ENCODE results near the gene RBM23.
A peak's percentile ranks its signal among the peaks of the same experiment; 100 is the strongest.
"Not testable (repeated sequence)": the region's sequence is repeated elsewhere in the genome, so short reads cannot be mapped to it uniquely, and the experiment has no call there.

RBM23 gene

DNA sequence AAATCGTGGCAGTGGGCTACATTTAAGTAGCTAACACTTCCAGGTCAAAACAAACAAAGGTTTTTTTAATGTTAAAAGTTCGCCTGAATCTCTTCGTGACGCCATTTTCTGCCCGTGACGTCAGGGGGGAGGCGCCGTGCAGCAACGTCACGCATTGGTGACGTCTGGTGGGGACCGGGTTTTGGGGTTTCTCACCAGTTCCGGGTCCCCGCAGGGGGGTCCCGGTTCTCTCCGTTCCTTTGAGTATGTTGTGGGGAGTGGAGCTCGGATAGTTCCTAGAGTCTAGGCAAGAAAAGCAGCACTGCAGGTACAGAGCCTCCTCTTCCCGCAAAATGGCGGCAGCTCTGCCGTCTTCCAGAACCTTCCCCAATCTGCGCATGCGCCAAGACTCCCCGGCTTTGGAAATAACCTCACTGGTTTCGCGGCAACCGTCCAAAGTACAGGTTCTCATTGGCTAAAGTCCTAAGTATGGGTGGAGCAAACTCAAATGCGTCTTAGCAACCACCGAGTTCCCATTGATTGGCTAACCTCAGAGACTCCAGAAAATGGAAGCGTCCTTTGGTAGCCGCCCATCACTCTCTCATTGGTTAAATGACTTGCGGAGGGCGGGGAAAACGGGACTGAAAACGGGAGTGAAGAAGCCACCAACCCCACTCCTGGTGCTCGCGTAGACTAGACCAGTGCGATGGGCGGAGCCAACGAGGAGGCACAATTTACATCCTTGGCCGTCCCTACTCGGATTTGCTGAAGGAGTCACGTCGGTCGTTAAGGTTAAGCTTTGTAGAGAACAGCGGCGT, at the start of gene RBM23:
Gene RBM23 (minus strand): TSS at position 346 of the 797 bp plus-strand sequence.
- no peak within 1 kb of the TSS for H3K27ac ChIP-seq (ENCODE audit: low read length)
- peak within 1 kb of the TSS; percentile 61; the same call in 1 of the 2 replicates for H3K4me3 ChIP-seq (ENCODE audit: low read length)
- no peaks in the 10 kb centered on the region for H3K9me3 ChIP-seq (ENCODE audit: control insufficient read depth, insufficient read depth, low read length)
- no CpG with 5 or more reads among the region's 46 CpGs for WGBS (ENCODE audit: insufficient coverage, insufficient read length)
- peak; percentile 99 for DNase-seq (ENCODE audit: low read depth, low spot score)
- peaks cover 22% of the 10 kb centered on the region for H3K36me3 ChIP-seq (ENCODE audit: control insufficient read depth, insufficient read depth, low read length)
- H3K27me3 ChIP-seq (ENCODE audit: control insufficient read depth, insufficient read depth, low read length), result no peaks in the 10 kb centered on the region
- no peaks in the 10 kb centered on the region for H3K4me1 ChIP-seq (ENCODE audit: control insufficient read depth, insufficient read depth, low read length)

DNA sequence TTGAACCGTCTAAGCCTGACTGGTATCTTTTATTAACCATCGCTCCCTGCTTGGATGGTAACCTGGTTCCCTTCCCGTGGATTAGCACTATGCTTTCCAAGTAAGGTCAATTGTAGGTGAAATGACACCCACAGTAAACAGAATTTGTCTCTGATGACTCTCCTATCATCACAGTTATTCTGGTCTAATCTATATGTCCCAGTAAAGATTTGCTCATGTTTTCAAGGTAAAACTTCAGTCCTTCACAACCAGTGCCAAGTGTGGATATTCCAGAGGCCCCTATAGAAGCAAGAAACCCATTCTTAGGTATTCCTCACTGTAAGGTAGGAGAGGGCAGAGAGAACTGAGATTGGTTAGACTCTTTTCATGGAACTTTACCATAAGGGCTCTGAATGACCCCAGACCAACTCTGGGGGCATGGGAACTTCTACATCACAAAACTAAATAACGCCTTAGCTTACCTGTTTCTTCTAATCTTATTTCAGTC, 47.9 kb upstream of the RBM23 start:
- no CpG with 5 or more reads among the region's 4 CpGs for WGBS (ENCODE audit: insufficient coverage, insufficient read length)
- peaks cover 2% of the 10 kb centered on the region; the same call in 1 of the 2 replicates for H3K36me3 ChIP-seq (ENCODE audit: control insufficient read depth, insufficient read depth, low read length)
- H3K27me3 ChIP-seq (ENCODE audit: control insufficient read depth, insufficient read depth, low read length), result no peaks in the 10 kb centered on the region
- no peaks in the 10 kb centered on the region for H3K9me3 ChIP-seq (ENCODE audit: control insufficient read depth, insufficient read depth, low read length)
- no peaks in the 10 kb centered on the region for H3K4me1 ChIP-seq (ENCODE audit: control insufficient read depth, insufficient read depth, low read length)
- DNase-seq (ENCODE audit: low read depth, low spot score), result no peak
- H3K4me3 ChIP-seq (ENCODE audit: low read length), result no peak overlapping the region
- no peak overlapping the region for H3K27ac ChIP-seq (ENCODE audit: low read length)

DNA sequence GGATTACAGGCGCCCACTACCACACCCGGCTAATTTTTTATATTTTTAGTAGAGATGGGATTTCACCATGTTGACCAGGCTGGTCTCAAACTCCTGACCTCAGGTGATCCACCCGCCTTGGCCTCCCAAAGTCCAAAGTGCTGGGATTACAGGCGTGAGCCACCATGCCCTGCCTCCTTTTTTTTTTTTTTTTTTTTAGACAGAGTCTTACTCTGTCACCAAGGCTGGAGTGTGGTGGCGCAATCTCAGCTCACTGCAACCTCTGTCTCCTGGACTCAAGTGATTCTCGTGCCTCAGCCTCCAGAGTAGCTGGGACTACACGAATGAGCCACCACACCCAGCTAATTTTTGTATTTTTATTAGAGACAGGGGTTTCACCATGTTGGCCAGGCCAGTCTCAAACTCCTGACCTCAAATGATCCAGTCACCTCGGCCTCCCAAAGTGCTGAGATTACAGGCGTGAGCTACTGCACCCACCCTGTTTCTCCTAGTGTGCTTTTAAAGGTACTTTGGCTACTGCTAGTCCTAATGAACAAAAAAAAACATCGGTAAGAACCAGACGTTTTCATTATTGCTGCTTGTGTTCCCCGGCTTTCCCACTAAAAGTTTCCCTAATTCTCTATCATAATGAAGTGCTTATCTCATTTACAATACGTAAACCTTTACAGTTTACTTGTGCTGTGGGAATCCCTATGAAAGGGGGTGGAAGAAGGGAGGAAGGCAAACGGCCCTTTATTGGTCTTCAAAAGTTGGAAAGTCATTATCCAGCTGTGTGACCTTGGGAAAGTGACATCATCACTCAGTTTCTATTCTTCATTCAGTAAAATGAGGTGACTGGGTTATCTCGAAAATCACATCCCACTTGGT, 47.2 kb upstream of the RBM23 start:
- H3K4me1 ChIP-seq (ENCODE audit: control insufficient read depth, insufficient read depth, low read length); H3K36me3 ChIP-seq (ENCODE audit: control insufficient read depth, insufficient read depth, low read length); H3K27ac ChIP-seq (ENCODE audit: low read length); H3K4me3 ChIP-seq (ENCODE audit: low read length); H3K27me3 ChIP-seq (ENCODE audit: control insufficient read depth, insufficient read depth, low read length); DNase-seq (ENCODE audit: low read depth, low spot score); H3K9me3 ChIP-seq (ENCODE audit: control insufficient read depth, insufficient read depth, low read length): not testable (repeated sequence)
- WGBS (ENCODE audit: insufficient coverage, insufficient read length), result 100% methylated on average over 1 of the region's 15 CpGs

DNA sequence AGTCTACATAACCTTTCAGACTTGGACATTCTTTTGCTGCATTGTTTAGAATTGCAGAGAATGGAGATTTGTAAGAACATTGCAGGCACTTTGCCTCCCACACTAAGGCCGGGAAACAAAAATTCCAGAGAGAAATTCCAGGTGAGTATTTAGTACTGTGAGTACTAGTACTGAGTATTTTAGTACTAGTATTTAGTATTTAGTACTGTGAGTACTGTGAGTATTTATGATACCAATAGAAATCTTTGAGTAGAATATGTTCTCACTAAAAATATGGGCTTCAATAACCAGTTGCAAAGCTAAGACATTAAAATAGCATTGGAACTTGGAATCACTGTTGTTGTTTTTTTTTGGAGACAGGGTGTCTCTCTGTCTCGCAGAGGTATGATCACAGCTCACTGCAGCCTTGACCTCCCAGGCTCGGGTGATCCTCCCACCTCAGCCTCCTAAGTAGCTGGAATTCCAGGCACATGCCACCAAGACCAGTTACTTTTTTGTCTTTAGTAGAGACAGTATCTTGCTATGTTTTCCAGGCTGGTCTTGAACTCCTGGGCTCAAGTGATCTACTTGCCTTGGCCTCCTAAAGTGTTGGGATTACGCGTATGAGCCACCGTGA, 43.2 kb upstream of the RBM23 start:
- Histone ChIP-seq H3K27ac (ENCODE audit: low read length) (no peak overlapping the region), H3K36me3 (ENCODE audit: control insufficient read depth, insufficient read depth, low read length) (no peaks in the 10 kb centered on the region), H3K9me3 (ENCODE audit: control insufficient read depth, insufficient read depth, low read length) (no peaks in the 10 kb centered on the region), H3K4me3 (ENCODE audit: low read length) (no peak overlapping the region), H3K4me1 (ENCODE audit: control insufficient read depth, insufficient read depth, low read length) (no peaks in the 10 kb centered on the region), H3K27me3 (ENCODE audit: control insufficient read depth, insufficient read depth, low read length) (no peaks in the 10 kb centered on the region)
- DNase-seq (ENCODE audit: low read depth, low spot score), result no peak
- no CpG with 5 or more reads among the region's 6 CpGs for WGBS (ENCODE audit: insufficient coverage, insufficient read length)

DNA sequence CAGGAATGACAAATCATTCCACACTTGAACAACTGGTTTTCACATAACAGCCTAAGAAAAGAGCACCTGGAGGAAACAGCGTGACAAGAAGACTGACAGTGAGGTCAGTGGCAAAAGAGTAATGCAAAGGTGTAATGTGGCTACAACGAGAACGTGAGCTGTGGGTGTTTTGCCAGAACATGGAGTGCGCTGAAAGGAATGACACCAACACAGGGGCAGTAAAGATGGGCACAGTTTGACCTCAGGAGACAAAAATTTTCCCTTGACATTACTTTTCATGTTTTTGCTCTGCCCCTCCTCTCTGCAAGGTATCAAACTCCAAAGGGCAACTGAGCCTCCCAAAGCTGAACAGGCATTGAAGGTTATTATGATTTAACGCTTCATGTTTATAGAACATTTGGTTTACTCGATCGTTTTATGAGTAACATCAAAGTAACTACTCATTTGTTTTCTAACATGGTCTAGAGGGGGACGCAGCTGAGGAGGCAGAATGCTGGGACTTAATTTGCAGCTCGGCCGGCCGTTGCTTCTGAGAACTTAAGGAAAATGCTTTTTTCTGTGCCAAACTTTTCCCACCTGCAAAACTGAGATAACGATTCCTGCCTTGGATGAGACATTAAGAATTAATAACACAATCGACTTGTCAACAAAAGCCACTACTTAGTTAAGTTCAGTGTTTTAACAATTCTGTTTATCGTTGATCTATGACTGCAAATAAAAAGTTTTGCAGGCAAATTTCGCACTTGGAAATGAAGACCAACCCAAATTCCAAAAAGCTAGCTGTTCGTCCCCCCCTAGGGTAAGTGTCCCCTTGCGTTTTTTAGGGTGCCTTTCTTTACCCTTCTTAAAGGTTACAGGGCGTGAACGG, 37.0 kb upstream of the RBM23 start:
- Histone ChIP-seq H3K36me3 (ENCODE audit: control insufficient read depth, insufficient read depth, low read length) (no peaks in the 10 kb centered on the region; the same call in 1 of the 2 replicates), H3K4me3 (ENCODE audit: low read length) (peak overlapping the region; percentile 67; the same call in 1 of the 2 replicates), H3K27me3 (ENCODE audit: control insufficient read depth, insufficient read depth, low read length) (no peaks in the 10 kb centered on the region), H3K27ac (ENCODE audit: low read length) (no peak overlapping the region), H3K9me3 (ENCODE audit: control insufficient read depth, insufficient read depth, low read length) (no peaks in the 10 kb centered on the region), H3K4me1 (ENCODE audit: control insufficient read depth, insufficient read depth, low read length) (no peaks in the 10 kb centered on the region)
- DNase-seq (ENCODE audit: low read depth, low spot score), result no peak
- WGBS (ENCODE audit: insufficient coverage, insufficient read length), result no CpG with 5 or more reads among the region's 19 CpGs

DNA sequence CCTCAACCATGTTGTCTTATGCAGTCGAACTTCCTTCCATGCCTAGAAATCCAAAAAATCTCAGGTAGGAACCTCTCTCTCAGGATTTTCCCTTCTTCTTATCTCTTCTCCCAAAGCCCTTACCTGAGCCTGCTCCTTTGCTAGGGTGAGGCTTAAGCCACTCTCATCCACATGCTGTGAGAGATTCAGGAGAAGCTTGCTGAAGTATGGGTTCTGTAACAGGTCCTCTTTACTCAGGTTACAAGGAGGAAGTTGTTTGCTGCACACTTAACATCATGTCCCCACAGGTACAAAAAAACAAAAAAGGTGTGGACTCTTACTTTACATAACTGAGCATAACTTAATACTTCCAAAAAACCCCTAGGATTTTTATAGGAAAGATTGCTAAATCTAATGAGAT, 33.5 kb upstream of the RBM23 start:
- DNase-seq (ENCODE audit: low read depth, low spot score), result no peak
- H3K4me1 ChIP-seq (ENCODE audit: control insufficient read depth, insufficient read depth, low read length), result no peaks in the 10 kb centered on the region
- no peak overlapping the region for H3K27ac ChIP-seq (ENCODE audit: low read length)
- no peak overlapping the region for H3K4me3 ChIP-seq (ENCODE audit: low read length)
- no CpG with 5 or more reads among the region's 1 CpG for WGBS (ENCODE audit: insufficient coverage, insufficient read length)
- peaks cover 5% of the 10 kb centered on the region; the same call in 1 of the 2 replicates for H3K36me3 ChIP-seq (ENCODE audit: control insufficient read depth, insufficient read depth, low read length)
- H3K9me3 ChIP-seq (ENCODE audit: control insufficient read depth, insufficient read depth, low read length), result no peaks in the 10 kb centered on the region
- H3K27me3 ChIP-seq (ENCODE audit: control insufficient read depth, insufficient read depth, low read length), result no peaks in the 10 kb centered on the region

DNA sequence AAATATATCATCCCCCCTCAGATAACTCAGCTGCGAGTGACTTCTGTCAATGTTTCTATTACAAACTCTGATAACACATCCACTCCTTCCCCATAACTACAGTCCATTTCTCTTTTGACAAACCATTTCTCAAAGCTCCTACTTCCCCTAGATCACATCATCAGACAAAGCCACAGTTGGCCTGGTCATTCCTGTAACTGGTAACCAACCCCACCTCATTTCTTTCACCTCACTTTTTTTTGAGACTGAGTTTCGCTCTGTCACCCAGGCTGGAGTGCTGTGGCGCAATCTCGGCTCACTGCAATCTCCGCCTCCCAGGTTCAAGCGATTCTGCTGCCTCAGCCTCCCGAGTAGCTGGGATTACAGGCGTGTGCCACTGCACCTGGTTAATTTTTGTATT, 32.8 kb upstream of the RBM23 start:
- not testable (repeated sequence) for DNase-seq (ENCODE audit: low read depth, low spot score); H3K4me3 ChIP-seq (ENCODE audit: low read length); H3K36me3 ChIP-seq (ENCODE audit: control insufficient read depth, insufficient read depth, low read length); H3K9me3 ChIP-seq (ENCODE audit: control insufficient read depth, insufficient read depth, low read length); H3K27me3 ChIP-seq (ENCODE audit: control insufficient read depth, insufficient read depth, low read length); H3K4me1 ChIP-seq (ENCODE audit: control insufficient read depth, insufficient read depth, low read length); H3K27ac ChIP-seq (ENCODE audit: low read length)
- no CpG with 5 or more reads among the region's 8 CpGs for WGBS (ENCODE audit: insufficient coverage, insufficient read length)

DNA sequence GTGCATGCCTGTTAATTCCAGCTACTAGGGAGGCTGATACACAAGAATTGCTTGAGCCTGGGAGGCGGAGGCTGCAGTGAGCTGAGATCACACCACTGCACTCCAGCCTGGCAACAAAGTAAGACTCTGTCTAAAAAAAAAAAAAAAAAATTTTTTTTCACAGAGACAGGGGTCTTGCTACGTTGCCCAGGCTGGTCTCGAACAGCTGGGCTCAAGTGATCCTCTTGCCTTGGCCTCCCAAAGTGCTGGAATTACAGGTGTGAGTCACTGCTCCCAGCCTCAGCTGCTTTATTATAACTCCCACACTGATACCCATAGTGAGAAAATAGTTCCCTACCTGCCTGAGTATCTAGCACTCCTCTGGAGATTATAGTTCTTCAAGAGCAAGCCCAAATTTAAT, 26.7 kb upstream of the RBM23 start:
- Histone ChIP-seq H3K27me3 (ENCODE audit: control insufficient read depth, insufficient read depth, low read length) (no peaks in the 10 kb centered on the region; the same call in 1 of the 2 replicates), H3K27ac (ENCODE audit: low read length) (no peak overlapping the region), H3K9me3 (ENCODE audit: control insufficient read depth, insufficient read depth, low read length) (no peaks in the 10 kb centered on the region), H3K4me3 (ENCODE audit: low read length) (no peak overlapping the region), H3K36me3 (ENCODE audit: control insufficient read depth, insufficient read depth, low read length) (peaks cover 10% of the 10 kb centered on the region; the same call in 1 of the 2 replicates), H3K4me1 (ENCODE audit: control insufficient read depth, insufficient read depth, low read length) (no peaks in the 10 kb centered on the region)
- no CpG with 5 or more reads among the region's 3 CpGs for WGBS (ENCODE audit: insufficient coverage, insufficient read length)
- DNase-seq (ENCODE audit: low read depth, low spot score), result no peak

DNA sequence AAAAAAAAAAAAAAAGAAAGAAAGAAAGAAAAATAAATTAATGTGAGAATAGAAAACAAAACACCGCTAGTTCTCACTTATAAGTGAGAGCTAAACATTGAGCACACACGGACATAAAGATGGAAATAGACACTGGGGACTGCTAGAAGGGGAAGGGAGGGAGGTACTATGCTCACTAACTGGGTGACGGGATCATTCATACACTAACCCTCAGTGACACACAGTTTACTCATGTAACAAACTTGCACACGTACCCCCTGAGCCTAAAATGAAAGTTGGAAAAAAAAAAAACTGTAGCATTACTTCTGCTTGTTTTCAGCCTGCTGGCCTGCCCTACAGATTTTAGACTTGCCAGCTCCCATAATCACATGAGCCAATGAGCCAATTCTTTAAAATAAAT, 20.7 kb upstream of the RBM23 start:
- Histone ChIP-seq H3K9me3 (ENCODE audit: control insufficient read depth, insufficient read depth, low read length) (no peaks in the 10 kb centered on the region), H3K4me1 (ENCODE audit: control insufficient read depth, insufficient read depth, low read length) (no peaks in the 10 kb centered on the region), H3K36me3 (ENCODE audit: control insufficient read depth, insufficient read depth, low read length) (no peaks in the 10 kb centered on the region), H3K27me3 (ENCODE audit: control insufficient read depth, insufficient read depth, low read length) (no peaks in the 10 kb centered on the region), H3K27ac (ENCODE audit: low read length) (no peak overlapping the region), H3K4me3 (ENCODE audit: low read length) (no peak overlapping the region)
- no CpG with 5 or more reads among the region's 4 CpGs for WGBS (ENCODE audit: insufficient coverage, insufficient read length)
- no peak for DNase-seq (ENCODE audit: low read depth, low spot score)
